Pancreas (tissue), 10 donors: ENCODE results near the gene WWC2. TPM values are rescaled to one million over a fixed set of nuclear protein-coding genes. Genes with fewer than 3 reads are reported as not detected.
A peak's percentile ranks its signal among the peaks of the same experiment; 100 is the strongest.

ENCODE experiments used
- ATAC-seq, 4 donors: fragments of 200-7000 bp; cut with Tn5 transposase; one replicate each; pipeline versions ENCODE4 v1.8.0 to v1.9.1; 2020; ENCODE audit warnings: mild to moderate bottlenecking in 4 of 4, moderate library complexity in 4 of 4
- DNase-seq, 6 donors: peaks; one replicate each; pipeline ENCODE4 v3.0.0-alpha.2; 2020
- FAIRE-seq: peaks from 2 replicates; lab custom pipeline; 2012; peaks lifted over from hg19 to GRCh38; lab: Jason Lieb, UNC
- H3K27ac ChIP-seq, 4 donors: fragments of 200-600 bp; sonication (generic); 1 replicate in 3 of 4; 2 replicates in 1 of 4; pipeline versions ENCODE4 v1.5.0 to v1.8.0; 2020
- H3K27me3 ChIP-seq, 4 donors: fragments of 200-600 bp; one replicate each; pipeline ENCODE4 v1.8.0; 2021
- H3K36me3 ChIP-seq, 3 donors: fragments of 200-600 bp; sonication (generic) in 1 of 3; one replicate each; pipeline versions ENCODE4 v1.5.0 to v1.8.0; 2020 to 2021
- H3K4me1 ChIP-seq, 3 donors: fragments of 200-600 bp; one replicate each; pipeline ENCODE4 v1.8.0; 2021
- H3K4me3 ChIP-seq, 4 donors: fragments of 200-600 bp; sonication (generic) in 2 of 4; one replicate each; pipeline versions ENCODE4 v1.5.0 to v1.8.0; 2020 to 2021
- H3K9me3 ChIP-seq, 4 donors: fragments of 200-600 bp; one replicate each; pipeline ENCODE4 v1.8.0; 2021
- WGBS, 2 donors: extraction: QIAGEN DNeasy Blood & Tissue Kit; methylation state at CpG; one replicate each; pipeline ENCODE4 v1.1.7; 2013; 5-methylcytosine and 5-hydroxymethylcytosine counted together
- intact Hi-C, 3 donors: fragments of 100-400 bp; cut with DNase I; formaldehyde crosslinking; loops; one replicate each; pipeline versions ENCODE4 v1.11.1 to v1.14.2; 2022
- polyA plus RNA-seq, 2 donors: library from polyadenylated mRNA; stranded (reverse); fragments of 200-250 nt; gene quantifications; one replicate each; pipeline ENCODE4 v1.2.3, GENCODE V29; 2013
- total RNA-seq, 6 donors: library from RNA; stranded (reverse); fragmentation: NEBNext Ultra II Directional in 4 of 6; extraction: Animal tissue kit (Norgen Biotek cat#: 25700) in 4 of 6; gene quantifications; one replicate each; pipeline versions ENCODE4 v1.2.1 to v1.2.4, GENCODE V29; 2021 to 2023
- TF ChIP-seq, protein P1 (sequence below), 4 donors: fragments of 200-600 bp; sonication (generic) in 3 of 4; IDR thresholded peaks; one replicate each; pipeline versions ENCODE4 v1.5.0 to v1.8.0; 2021; ENCODE audit warnings: antibody characterized with exemption in 4 of 4
- donor health status: healthy with polysubstance abuse.
- donor health status: DM: no; HTN: no; CAD: no; lungs with moderate emphysema.
- donor health status: DM: no; HTN: no; CAD: no.
- donor health status: control.
- donor health status: control.
- donor health status: Bipolar disorder and iron deficiency.
- donor health status: DM: yes; HTN: yes; CAD: no.
- donor health status: DM: no; HTN: no; CAD: no.
- donor health status: DM: no; HTN: no; CAD: no.
- donor health status: DM: yes; HTN: yes; CAD: no.

WWC2 gene
- total and polyA plus RNA-seq, 8 donors, result 4.4 to 27.5 (median 16.9) TPM

DNA sequence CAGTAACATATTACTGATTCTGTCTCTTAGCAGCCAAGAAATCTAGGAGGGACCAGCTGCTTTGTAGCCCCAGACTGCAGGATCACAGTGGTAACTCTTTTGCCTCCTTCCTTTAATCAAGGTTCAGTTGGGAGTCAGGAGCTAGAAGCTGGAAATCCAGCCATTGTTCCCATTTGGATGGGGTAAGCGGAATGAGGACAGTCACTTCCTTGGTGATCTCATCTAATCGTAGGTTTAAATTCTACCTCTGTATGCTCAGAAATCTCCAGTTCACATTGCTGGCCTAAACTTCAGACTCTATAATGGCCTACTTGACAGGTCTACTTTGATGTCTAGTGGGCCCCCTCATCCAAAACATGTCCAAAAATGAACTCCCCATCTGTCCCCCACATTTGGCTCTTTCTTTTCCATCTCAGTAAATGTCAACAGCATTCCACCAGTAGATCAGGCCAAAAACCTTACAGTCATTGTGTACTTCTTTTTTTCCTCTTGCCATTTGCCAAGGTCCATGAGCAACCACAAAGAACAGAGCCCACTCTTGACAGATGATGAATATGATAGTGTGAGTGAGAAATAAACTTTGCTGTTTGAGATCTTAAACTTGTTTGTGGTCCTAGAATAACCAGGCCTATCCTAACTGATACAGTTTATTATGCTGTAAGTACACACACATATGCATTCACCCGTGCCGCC, 40.1 kb downstream of the WWC2 start:
- Histone ChIP-seq H3K36me3 (no peaks in the 10 kb centered on the region), H3K27me3 (no peaks in the 10 kb centered on the region), H3K27ac (no peak overlapping the region), H3K4me1 (peaks cover 9 to 14% (median 9%) of the 10 kb centered on the region in 3 donors), H3K9me3 (no peaks in the 10 kb centered on the region), H3K4me3 (no peak overlapping the region)
- 84 to 85% methylated on average over 4 of the region's 4 CpGs for WGBS, 2 donors
- TF ChIP-seq, protein P1, sequence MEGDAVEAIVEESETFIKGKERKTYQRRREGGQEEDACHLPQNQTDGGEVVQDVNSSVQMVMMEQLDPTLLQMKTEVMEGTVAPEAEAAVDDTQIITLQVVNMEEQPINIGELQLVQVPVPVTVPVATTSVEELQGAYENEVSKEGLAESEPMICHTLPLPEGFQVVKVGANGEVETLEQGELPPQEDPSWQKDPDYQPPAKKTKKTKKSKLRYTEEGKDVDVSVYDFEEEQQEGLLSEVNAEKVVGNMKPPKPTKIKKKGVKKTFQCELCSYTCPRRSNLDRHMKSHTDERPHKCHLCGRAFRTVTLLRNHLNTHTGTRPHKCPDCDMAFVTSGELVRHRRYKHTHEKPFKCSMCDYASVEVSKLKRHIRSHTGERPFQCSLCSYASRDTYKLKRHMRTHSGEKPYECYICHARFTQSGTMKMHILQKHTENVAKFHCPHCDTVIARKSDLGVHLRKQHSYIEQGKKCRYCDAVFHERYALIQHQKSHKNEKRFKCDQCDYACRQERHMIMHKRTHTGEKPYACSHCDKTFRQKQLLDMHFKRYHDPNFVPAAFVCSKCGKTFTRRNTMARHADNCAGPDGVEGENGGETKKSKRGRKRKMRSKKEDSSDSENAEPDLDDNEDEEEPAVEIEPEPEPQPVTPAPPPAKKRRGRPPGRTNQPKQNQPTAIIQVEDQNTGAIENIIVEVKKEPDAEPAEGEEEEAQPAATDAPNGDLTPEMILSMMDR (IDR thresholded peaks at IDR 0.05), result no peak
- no peak for DNase-seq
- no peak for ATAC-seq
- no peak for FAIRE-seq
- intact Hi-C loops, result no loop called here

GRCh38 chr4:183139972-183140570, 41.0 kb downstream of the WWC2 start:
- DNase-seq (no peak), FAIRE-seq (no peak), ATAC-seq (no peak)
- Histone ChIP-seq H3K27ac (no peak overlapping the region), H3K27me3 (no peaks in the 10 kb centered on the region), H3K36me3 (no peaks in the 10 kb centered on the region), H3K9me3 (no peaks in the 10 kb centered on the region), H3K4me1 (peaks cover 9 to 14% (median 14%) of the 10 kb centered on the region in 3 donors), H3K4me3 (no peak overlapping the region)
- TF ChIP-seq, protein P1 (IDR thresholded peaks at IDR 0.05), result no peak
- intact Hi-C loops, result no loop called here
- WGBS, 2 donors, result 82 to 86% methylated on average over 9 of the region's 9 CpGs

DNA sequence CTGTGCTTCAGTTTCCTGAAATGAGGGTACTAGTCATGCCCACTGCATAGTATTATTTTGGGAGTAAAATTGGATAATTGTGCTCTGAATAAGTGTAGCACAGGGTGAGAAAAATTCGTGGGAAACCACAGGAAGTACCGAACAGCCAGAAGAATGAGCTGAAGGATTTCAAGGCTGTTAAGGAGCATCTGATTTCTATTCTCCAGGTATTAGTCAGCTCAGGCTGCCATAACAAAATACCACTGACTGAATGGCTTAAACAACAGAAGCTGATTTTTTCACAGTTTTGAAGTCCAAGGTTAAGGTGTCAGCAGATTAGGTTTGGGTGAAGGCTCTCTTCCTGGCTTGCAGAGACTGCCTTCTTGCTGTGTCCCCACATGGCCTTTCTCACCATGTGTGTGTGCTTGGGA, 41.9 kb downstream of the WWC2 start:
- FAIRE-seq, result no peak
- H3K36me3 ChIP-seq, result no peaks in the 10 kb centered on the region
- peaks cover 11 to 15% (median 14%) of the 10 kb centered on the region in 3 donors for H3K4me1 ChIP-seq
- TF ChIP-seq, protein P1 (IDR thresholded peaks at IDR 0.05), result no peak
- no peaks in the 10 kb centered on the region for H3K9me3 ChIP-seq
- H3K27me3 ChIP-seq, result no peaks in the 10 kb centered on the region
- ATAC-seq, result peak in 1 of 4 donors; percentile 21
- intact Hi-C loops, result no loop called here
- no peak overlapping the region for H3K27ac ChIP-seq
- no peak overlapping the region for H3K4me3 ChIP-seq
- 69 to 71% methylated on average over 2 of the region's 2 CpGs for WGBS, 2 donors
- DNase-seq, result no peak

DNA sequence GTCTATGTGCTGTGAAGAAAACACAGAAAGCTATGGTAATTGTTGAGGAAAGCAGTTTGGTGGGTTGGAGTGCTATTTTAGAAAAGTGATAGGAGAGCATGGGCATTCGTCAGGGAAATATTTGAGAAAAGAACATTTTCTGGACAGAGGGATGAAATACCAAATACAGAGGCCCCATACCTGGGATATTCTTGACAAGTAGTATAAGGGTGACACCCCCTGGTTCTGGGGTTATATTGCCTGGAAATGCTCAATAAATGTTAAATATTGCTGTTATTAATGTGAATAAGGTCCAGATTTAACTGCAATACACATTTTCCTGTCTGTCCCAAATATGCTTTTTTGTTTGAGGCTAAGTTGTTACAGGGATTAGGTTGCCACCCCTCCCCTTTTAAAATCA, 42.9 kb downstream of the WWC2 start:
- Histone ChIP-seq H3K9me3 (no peaks in the 10 kb centered on the region), H3K27me3 (no peaks in the 10 kb centered on the region), H3K36me3 (no peaks in the 10 kb centered on the region), H3K4me3 (no peak overlapping the region), H3K27ac (no peak overlapping the region), H3K4me1 (peaks cover 11 to 15% (median 14%) of the 10 kb centered on the region in 3 donors)
- DNase-seq, result no peak
- WGBS, 2 donors, result 65 to 76% methylated on average over 1 of the region's 1 CpG
- peak in 2 of 4 donors; percentile 34 to 38 for ATAC-seq
- intact Hi-C loops, result no loop called here
- TF ChIP-seq, protein P1 (IDR thresholded peaks at IDR 0.05), result no peak
- FAIRE-seq, result no peak
